Gastrocnemius medialis (tissue), 4 donors: ENCODE data around the gene SPSB1. TPM values are rescaled to one million over a fixed set of nuclear protein-coding genes. Genes with fewer than 3 reads are reported as not detected.

Experiments used
- ATAC-seq, 2 donors: fragments of 150-250 bp; one replicate each; pipeline ENCODE4 v1.9.1; 2016
- DNase-seq, 2 donors: peaks; one replicate each; pipeline ENCODE4 v3.0.0-alpha.2; 2019
- H3K27ac ChIP-seq, 4 donors: fragments of 200-600 bp; sonication (generic); 1 replicate in 1 of 4; 2 replicates in 3 of 4; pipeline ENCODE4 v1.5.1; 2016 to 2018; ENCODE audit warnings: mild to moderate bottlenecking in 2 of 4, moderate library complexity in 1 of 4
- H3K27me3 ChIP-seq, 3 donors: fragments of 200-600 bp; sonication (generic) in 2 of 3; 1 replicate in 1 of 3; 2 replicates in 2 of 3; pipeline versions ENCODE4 v1.5.1 to v1.6.0; 2016 to 2019; ENCODE audit warnings: mild to moderate bottlenecking in 1 of 3, moderate library complexity in 1 of 3
- H3K36me3 ChIP-seq, 2 donors: fragments of 200-600 bp; sonication (generic) in 1 of 2; one replicate each; pipeline ENCODE4 v1.5.1; 2017 to 2018
- H3K4me1 ChIP-seq, 2 donors: fragments of 200-600 bp; sonication (generic) in 1 of 2; one replicate each; pipeline ENCODE4 v1.5.1; 2016 to 2017; ENCODE audit warnings: mild to moderate bottlenecking in 2 of 2
- H3K4me3 ChIP-seq, 4 donors: fragments of 200-600 bp; sonication (generic) in 3 of 4; 1 replicate in 1 of 4; 2 replicates in 3 of 4; pipeline ENCODE4 v1.5.1; 2016 to 2019; ENCODE audit warnings: mild to moderate bottlenecking in 2 of 4
- H3K9me3 ChIP-seq, 3 donors: fragments of 200-600 bp; sonication (generic) in 2 of 3; 1 replicate in 1 of 3; 2 replicates in 2 of 3; pipeline ENCODE4 v1.5.1; 2016 to 2019
- POLR2A ChIP-seq, 2 donors: fragments of 450-650 bp; IDR thresholded peaks; one replicate each; pipeline ENCODE4 v1.6.1; 2017; ENCODE audit warnings: antibody characterized with exemption in 2 of 2, mild to moderate bottlenecking in 2 of 2, moderate library complexity in 2 of 2
- in situ Hi-C, 4 donors: fragments of 200-750 bp; cut with MboI; loops; one replicate each; pipeline versions ENCODE4 v1.15.0 to v1.8.0; 2017; ENCODE audit warnings: low sequenced_read_pairs in 4 of 4
- intact Hi-C: fragments of 100-400 bp; cut with DNase I; formaldehyde crosslinking; loops from one replicate; pipeline ENCODE4 v1.15.1; 2023; ENCODE audit warnings: low total_unique reads
- total RNA-seq, 4 donors: library from RNA; depleted of rRNA; stranded (reverse); fragments of >200 nt; gene quantifications; one replicate each; pipeline versions ENCODE4 v1.1.0 to v1.2.3, GENCODE V29; 2016
- TF ChIP-seq, protein P1 (sequence below), 5 experiments: fragments of 450-650 bp in 3 of 5; fragments of 200-600 bp in 2 of 5; sonication (generic) in 2 of 5; IDR thresholded peaks in 4 of 5; conservative IDR thresholded peaks in 1 of 5; 1 replicate in 4 of 5; 2 replicates in 1 of 5; pipeline ENCODE4 v1.5.1; 2016 to 2019; ENCODE audit warnings: antibody characterized with exemption in 5 of 5, mild to moderate bottlenecking in 3 of 5, moderate library complexity in 3 of 5

SPSB1 gene
- total RNA-seq, 4 donors from 2014 or later: 40.4 to 161 (median 56.6) TPM

- in situ Hi-C loops (no loop called here), intact Hi-C loops (no loop called here)
- Histone ChIP-seq H3K36me3 (peaks cover 0 to 42% of the 10 kb centered on the region in 2 donors), H3K4me1 (peaks cover 41 to 53% of the 10 kb centered on the region in 2 donors), H3K27ac (peak overlapping the region; percentile 64 to 86 (median 72)), H3K4me3 (no peak overlapping the region), H3K27me3 (no peaks in the 10 kb centered on the region), H3K9me3 (no peaks in the 10 kb centered on the region)
- no peak for ATAC-seq
- DNase-seq: no peak
- no peak for TF ChIP-seq POLR2A (IDR thresholded peaks at IDR 0.05)
- TF ChIP-seq, protein P1, sequence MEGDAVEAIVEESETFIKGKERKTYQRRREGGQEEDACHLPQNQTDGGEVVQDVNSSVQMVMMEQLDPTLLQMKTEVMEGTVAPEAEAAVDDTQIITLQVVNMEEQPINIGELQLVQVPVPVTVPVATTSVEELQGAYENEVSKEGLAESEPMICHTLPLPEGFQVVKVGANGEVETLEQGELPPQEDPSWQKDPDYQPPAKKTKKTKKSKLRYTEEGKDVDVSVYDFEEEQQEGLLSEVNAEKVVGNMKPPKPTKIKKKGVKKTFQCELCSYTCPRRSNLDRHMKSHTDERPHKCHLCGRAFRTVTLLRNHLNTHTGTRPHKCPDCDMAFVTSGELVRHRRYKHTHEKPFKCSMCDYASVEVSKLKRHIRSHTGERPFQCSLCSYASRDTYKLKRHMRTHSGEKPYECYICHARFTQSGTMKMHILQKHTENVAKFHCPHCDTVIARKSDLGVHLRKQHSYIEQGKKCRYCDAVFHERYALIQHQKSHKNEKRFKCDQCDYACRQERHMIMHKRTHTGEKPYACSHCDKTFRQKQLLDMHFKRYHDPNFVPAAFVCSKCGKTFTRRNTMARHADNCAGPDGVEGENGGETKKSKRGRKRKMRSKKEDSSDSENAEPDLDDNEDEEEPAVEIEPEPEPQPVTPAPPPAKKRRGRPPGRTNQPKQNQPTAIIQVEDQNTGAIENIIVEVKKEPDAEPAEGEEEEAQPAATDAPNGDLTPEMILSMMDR (IDR thresholded peaks at IDR 0.05 in 4 of 5, conservative IDR thresholded peaks at IDR 0.05 in 1 of 5): no peak
Observed at GRCh38 chr1:9265037-9265436, 27.7 kb upstream of the SPSB1 start.

GRCh38 chr1:9265968-9266367 lies 26.7 kb upstream of the SPSB1 start:
- in situ Hi-C loops (no loop called here), intact Hi-C loops (no loop called here)
- peak overlapping the region; percentile 45 to 67 (median 64) for H3K27ac ChIP-seq
- H3K36me3 ChIP-seq: peaks cover 0 to 42% of the 10 kb centered on the region in 2 donors
- no peaks in the 10 kb centered on the region for H3K27me3 ChIP-seq
- no peak for ATAC-seq
- H3K4me1 ChIP-seq: peaks cover 42 to 55% of the 10 kb centered on the region in 2 donors
- no peak for DNase-seq
- TF ChIP-seq, protein P1 (IDR thresholded peaks at IDR 0.05 in 4 of 5, conservative IDR thresholded peaks at IDR 0.05 in 1 of 5): no peak
- TF ChIP-seq POLR2A (IDR thresholded peaks at IDR 0.05): no peak
- H3K4me3 ChIP-seq: no peak overlapping the region
- H3K9me3 ChIP-seq: no peaks in the 10 kb centered on the region

DNA sequence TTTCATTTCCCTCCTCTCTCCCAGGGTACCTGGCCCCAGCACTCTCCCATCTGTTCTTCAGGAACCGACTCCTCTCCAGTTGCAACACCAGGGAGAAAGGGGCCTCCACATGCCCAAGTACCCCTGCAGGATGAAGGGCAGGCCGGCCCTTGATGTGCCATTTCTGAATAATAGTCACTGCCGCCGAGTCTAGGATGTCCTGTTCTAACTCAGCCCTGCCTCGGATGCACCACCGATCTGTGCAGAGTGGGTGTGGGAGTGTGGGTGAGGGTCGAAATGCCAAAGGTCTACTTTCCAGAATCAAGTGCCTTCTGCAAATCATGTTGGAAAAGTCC lies 25.4 kb upstream of the SPSB1 start:
- ATAC-seq (no peak), DNase-seq (no peak)
- in situ Hi-C loops (no loop called here), intact Hi-C loops (loop anchor here (1.0 kb wide), 3 partner anchors 86 to 224 kb away; no protein-coding TSS in a partner anchor)
- Histone ChIP-seq H3K4me3 (no peak overlapping the region), H3K4me1 (peaks cover 42 to 52% of the 10 kb centered on the region in 2 donors), H3K36me3 (peaks cover 0 to 35% of the 10 kb centered on the region in 2 donors), H3K27ac (peak overlapping the region; percentile 7 to 64 (median 46)), H3K9me3 (no peaks in the 10 kb centered on the region), H3K27me3 (no peaks in the 10 kb centered on the region)
- TF ChIP-seq POLR2A (IDR thresholded peaks at IDR 0.05): no peak
- TF ChIP-seq, protein P1 (IDR thresholded peaks at IDR 0.05 in 4 of 5, conservative IDR thresholded peaks at IDR 0.05 in 1 of 5): peak in 3 of 5 experiments; percentile 3 to 9 (median 5)

DNA sequence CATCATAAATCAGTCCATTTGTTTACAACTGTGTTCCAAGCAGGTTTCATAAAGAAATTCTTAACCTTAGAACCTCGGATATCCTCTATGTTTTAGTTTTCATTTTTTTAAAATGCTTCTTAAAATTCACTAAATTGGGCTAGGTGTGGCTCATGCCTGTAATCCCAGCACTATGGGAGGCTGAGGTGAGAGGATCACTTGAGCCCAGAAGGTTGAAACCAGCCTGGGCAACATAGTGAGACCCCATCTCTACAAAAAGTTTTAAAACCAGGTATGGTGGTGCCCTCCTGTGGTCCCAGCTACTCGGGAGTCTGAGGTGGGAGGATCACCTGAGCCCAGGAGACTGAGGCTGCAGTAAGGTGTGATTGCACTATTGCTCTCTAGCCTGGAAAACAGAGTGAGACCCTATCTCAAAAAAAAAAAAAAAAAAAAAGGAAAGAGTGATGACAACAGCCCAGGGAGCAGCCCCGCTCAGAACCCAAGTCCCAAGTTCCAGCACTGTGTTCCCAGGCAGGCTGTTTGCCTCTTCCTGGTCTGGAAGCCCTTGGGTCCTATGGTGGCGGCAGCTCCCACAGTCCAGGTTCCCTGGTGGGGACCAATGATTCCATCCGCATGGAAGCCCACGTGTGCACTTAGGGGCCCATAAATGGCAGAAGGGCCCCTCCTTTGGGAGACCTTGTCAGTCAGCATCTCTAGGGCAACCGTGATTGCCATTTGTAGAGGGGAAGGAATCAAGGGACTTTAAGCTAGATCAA lies 24.7 kb upstream of the SPSB1 start:
- H3K4me3 ChIP-seq: no peak overlapping the region
- H3K36me3 ChIP-seq: peaks cover 0 to 29% of the 10 kb centered on the region in 2 donors
- H3K9me3 ChIP-seq: no peaks in the 10 kb centered on the region
- no peaks in the 10 kb centered on the region for H3K27me3 ChIP-seq
- DNase-seq: no peak
- intact Hi-C loops: loop anchor here (1.0 kb wide), 3 partner anchors 87 to 223 kb away; no protein-coding TSS in a partner anchor
- H3K4me1 ChIP-seq: peaks cover 40 to 46% of the 10 kb centered on the region in 2 donors
- ATAC-seq: no peak
- in situ Hi-C loops: no loop called here
- H3K27ac ChIP-seq: peak overlapping the region; percentile 16 to 64 (median 46)
- no peak for TF ChIP-seq POLR2A (IDR thresholded peaks at IDR 0.05)

DNA sequence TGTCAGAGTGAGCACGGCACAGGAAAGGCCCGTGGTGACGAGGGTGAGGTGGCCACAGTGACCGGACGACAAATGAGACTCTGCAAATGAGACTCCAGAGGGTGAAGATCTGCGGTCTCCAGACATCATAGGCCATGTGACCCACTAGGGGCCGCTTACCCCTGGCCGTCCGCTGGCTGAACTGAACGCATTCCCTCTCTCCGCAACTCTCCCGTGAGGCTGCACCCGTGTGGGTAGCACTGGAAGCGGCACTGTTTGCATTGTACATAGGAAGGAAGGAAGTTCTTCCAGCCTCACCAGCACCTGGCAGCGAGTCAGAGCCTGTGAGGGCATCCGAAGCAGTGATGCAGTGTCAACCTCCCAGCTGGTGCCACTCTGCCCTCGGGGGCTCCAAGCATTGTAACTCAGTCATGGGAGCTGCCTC lies 23.6 kb upstream of the SPSB1 start:
- Histone ChIP-seq H3K27me3 (no peaks in the 10 kb centered on the region), H3K36me3 (peaks cover 0 to 18% of the 10 kb centered on the region in 2 donors), H3K27ac (peak overlapping the region; percentile 16 to 64 (median 60)), H3K9me3 (no peaks in the 10 kb centered on the region), H3K4me1 (peaks cover 29 to 36% of the 10 kb centered on the region in 2 donors), H3K4me3 (no peak overlapping the region)
- TF ChIP-seq POLR2A (IDR thresholded peaks at IDR 0.05): no peak
- TF ChIP-seq, protein P1 (IDR thresholded peaks at IDR 0.05 in 4 of 5, conservative IDR thresholded peaks at IDR 0.05 in 1 of 5): no peak
- in situ Hi-C loops (no loop called here), intact Hi-C loops (no loop called here)
- no peak for DNase-seq
- no peak for ATAC-seq
